Measurements from ENCODE around the gene TRAIP. TPM values are rescaled to one million over a fixed set of nuclear protein-coding genes. Genes with fewer than 3 reads are reported as not detected.

The TRAIP gene
- total RNA-seq, 1 donor: 3.0 TPM

- TF ChIP-seq, protein P1, sequence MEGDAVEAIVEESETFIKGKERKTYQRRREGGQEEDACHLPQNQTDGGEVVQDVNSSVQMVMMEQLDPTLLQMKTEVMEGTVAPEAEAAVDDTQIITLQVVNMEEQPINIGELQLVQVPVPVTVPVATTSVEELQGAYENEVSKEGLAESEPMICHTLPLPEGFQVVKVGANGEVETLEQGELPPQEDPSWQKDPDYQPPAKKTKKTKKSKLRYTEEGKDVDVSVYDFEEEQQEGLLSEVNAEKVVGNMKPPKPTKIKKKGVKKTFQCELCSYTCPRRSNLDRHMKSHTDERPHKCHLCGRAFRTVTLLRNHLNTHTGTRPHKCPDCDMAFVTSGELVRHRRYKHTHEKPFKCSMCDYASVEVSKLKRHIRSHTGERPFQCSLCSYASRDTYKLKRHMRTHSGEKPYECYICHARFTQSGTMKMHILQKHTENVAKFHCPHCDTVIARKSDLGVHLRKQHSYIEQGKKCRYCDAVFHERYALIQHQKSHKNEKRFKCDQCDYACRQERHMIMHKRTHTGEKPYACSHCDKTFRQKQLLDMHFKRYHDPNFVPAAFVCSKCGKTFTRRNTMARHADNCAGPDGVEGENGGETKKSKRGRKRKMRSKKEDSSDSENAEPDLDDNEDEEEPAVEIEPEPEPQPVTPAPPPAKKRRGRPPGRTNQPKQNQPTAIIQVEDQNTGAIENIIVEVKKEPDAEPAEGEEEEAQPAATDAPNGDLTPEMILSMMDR (IDR thresholded peaks at IDR 0.05; ENCODE audit: insufficient read depth, low read depth, low read length): no peak
- no peak overlapping the region for H3K4me3 ChIP-seq (ENCODE audit: low read depth, low read length)
- peak; percentile 61 for DNase-seq (ENCODE audit: low read depth)
Observed at GRCh38 chr3:49805897-49806701, 50.3 kb downstream of the TRAIP start.

DNA sequence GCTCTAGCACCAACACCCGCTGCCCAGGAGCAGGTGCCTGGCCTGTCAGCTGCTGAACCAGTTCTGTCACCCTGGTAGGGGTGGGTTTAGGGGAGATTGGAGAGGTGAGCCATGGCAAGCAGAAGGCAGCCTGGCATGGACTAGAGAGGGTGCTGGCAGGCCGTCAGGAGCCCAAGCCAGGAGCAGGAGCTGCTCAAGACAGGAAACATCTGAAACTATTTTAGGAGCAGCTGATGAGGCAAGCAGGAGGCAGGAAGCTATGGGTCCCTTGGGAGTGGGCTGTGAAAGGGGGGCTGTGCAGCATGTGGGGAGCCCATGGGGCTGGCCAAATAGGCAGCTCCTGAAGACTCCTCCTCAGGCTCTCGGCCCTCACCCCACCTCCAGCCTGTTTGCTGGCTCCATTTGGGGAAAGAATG, 51.0 kb downstream of the TRAIP start:
- H3K4me3 ChIP-seq (ENCODE audit: low read depth, low read length): no peak overlapping the region
- TF ChIP-seq, protein P1 (IDR thresholded peaks at IDR 0.05; ENCODE audit: insufficient read depth, low read depth, low read length): no peak
- DNase-seq (ENCODE audit: low read depth): peak; percentile 84

DNA sequence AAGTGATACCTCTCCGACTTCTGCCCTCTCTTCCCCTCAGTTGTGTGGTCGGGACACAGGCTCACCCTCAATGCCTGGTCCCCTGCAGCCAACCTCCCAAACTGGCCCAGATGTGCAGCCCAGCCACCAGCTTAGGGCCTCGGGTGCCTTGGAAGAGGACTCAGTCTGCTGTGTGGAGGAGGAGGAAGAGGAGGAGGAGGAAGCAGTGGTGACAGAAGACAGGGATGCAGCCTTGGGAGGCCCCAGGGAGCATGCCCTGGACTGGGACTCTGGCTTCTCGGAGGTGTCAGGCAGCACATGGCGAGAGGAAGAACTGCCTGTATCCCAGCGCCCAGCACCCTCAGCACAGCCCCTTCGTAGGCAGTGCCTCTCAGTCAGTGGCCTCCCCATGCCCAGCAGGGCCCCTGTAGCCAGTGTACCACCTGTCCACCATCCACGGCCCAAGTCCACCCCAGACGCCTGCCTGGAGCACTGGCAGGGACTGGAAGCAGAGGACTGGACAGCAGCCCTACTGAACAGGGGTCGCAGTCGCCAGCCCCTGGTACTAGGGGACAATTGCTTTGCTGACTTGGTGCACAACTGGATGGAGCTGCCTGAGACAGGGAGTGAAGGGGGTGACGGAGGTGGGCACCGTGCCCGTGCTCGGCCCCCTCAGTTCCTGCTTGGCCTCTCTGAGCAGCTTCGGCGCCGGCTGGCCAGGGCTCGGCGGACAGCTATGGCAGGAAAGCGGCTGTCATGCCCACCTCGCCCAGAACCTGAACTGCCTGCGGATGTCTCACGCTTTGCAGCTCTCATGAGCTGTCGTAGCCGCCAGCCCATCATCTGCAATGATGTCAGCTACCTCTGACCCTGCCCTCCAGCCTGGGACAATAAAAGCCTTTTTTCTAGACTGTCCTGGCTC, 52.0 kb downstream of the TRAIP start:
- TF ChIP-seq, protein P1 (IDR thresholded peaks at IDR 0.05; ENCODE audit: insufficient read depth, low read depth, low read length): no peak
- no peak for DNase-seq (ENCODE audit: low read depth)
- H3K4me3 ChIP-seq (ENCODE audit: low read depth, low read length): peak overlapping the region; percentile 93

DNA sequence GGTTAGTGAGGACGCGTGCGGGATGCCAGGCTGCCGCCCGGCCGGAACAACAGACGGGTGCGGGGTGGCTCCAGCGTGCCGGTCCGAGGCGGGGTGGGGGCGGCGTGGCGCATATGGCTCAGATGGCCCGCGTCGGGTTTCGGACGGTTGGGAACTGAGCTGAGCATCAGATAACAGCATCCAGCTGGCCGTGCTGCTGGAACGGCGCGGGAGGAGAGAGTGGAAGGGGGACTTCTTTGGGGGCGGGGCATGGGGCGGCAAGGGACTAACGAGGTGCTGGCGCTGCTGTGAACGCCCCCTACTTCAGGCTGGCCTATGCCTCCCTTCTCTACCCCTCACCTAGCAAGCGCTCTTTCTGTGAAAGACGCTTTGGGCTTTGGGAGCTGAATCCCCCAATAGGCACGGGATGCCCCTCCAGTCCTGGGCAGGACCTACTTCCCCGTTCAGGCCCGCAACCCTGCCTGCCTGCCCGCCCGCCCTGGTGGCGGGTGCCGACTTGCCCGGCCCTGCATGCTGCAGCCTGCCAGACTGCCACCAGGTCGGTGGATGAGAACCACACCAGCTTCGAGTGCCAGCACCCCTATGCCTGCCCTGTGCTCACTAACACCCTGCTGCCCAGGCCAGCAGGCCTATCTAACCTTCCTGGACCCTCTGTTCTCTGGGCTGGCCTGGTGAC, 52.8 kb downstream of the TRAIP start:
- no peak for DNase-seq (ENCODE audit: low read depth)

DNA sequence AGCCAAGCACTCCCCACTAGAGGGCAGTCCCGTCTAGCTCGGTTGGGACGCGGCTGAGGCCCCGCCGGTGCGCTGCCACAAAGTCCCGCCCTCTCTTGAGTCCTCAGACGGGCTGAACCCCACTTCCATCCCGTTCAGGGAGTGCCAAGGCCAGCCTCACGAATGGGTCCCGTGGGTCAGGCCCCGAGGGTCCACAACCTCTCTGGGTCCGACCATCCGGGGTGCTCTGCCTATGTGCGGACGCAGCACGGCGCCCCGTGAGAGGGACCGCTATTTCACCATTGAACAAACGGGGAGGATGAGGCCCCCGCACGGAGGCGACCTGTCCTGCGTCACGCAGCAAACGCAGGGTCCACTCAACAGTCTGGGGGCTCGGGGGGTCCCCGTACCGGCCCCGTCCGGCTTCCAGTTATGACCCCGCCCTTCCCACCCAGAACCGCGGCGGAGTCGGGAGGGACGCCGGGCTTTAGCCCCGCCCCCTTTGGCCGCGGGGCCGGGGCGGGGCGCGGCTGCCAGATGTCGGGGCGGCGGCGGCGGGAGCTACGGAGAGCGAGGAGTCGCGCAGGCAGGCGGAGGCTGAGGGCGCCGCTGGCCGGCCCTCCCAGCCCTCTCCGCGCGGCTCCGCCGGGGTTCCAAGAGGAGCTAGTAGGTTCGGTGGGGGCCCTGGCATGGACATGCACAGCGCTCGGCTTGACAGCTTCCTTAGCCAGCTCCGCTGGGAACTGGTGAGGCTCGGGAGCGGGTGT, 53.5 kb downstream of the TRAIP start, which contains the start of gene INKA1:
Gene INKA1 (plus strand): TSS at position 543 of the 746 bp plus-strand sequence. CDS start 132 bp downstream, at position 675.
- H3K4me3 ChIP-seq (ENCODE audit: low read depth, low read length): peak within 1 kb of the TSS; percentile 93
- peak; percentile 83 for DNase-seq (ENCODE audit: low read depth)
- TF ChIP-seq, protein P1 (IDR thresholded peaks at IDR 0.05; ENCODE audit: insufficient read depth, low read depth, low read length): peak; percentile 80

More for the DNA sequence above, 52.8 kb downstream of the TRAIP start:
- H3K4me3 ChIP-seq (ENCODE audit: low read depth, low read length): peak overlapping the region; percentile 93
- TF ChIP-seq, protein P1 (IDR thresholded peaks at IDR 0.05; ENCODE audit: insufficient read depth, low read depth, low read length): no peak

- TF ChIP-seq, protein P1 (IDR thresholded peaks at IDR 0.05; ENCODE audit: insufficient read depth, low read depth, low read length): no peak
- no peak overlapping the region for H3K4me3 ChIP-seq (ENCODE audit: low read depth, low read length)
- no peak for DNase-seq (ENCODE audit: low read depth)
Observed at GRCh38 chr3:49801160-49801559, 55.2 kb downstream of the TRAIP start.
